Spleen (tissue), 7 donors: ENCODE measurements around the gene SRPK3.

Experiments used
- CTCF ChIP-seq, 11 experiments: fragments of 200-600 bp in 7 of 11; fragments of 450-650 bp in 4 of 11; sonication (generic) in 4 of 11; IDR thresholded peaks in 8 of 11; conservative IDR thresholded peaks in 3 of 11; 1 replicate in 7 of 11; 2 replicates in 4 of 11; pipeline versions ENCODE4 v1.4.0 to v1.8.0; 2016 to 2021; ENCODE audit warnings: antibody characterized with exemption in 11 of 11, inconsistent platforms in 4 of 11, mild to moderate bottlenecking in 1 of 11
- POLR2A ChIP-seq, 3 donors: fragments of 450-650 bp; IDR thresholded peaks; one replicate each; pipeline ENCODE4 v1.5.1; 2017; ENCODE audit warnings: antibody characterized with exemption in 3 of 3, mild to moderate bottlenecking in 1 of 3
- POLR2AphosphoS5 ChIP-seq, 3 donors: sonication (generic); formaldehyde crosslinking; IDR thresholded peaks; one replicate each; pipeline ENCODE4 v1.5.1; 2017; ENCODE audit warnings: antibody characterized with exemption in 3 of 3
- donor health status: DM: no; HTN: no; CAD: no; lungs with moderate emphysema.
- donor health status: DM: no; HTN: no; CAD: no.
- donor health status: DM: no; HTN: no; CAD: no.

GRCh38 chrX:153797415-153798015 lies 16.7 kb downstream of the SRPK3 start:
- TF ChIP-seq CTCF (IDR thresholded peaks at IDR 0.05 in 8 of 11, conservative IDR thresholded peaks at IDR 0.05 in 3 of 11) (no peak), POLR2AphosphoS5 (IDR thresholded peaks at IDR 0.05) (no peak), POLR2A (IDR thresholded peaks at IDR 0.05) (no peak)
